HG02870 (cell line): ENCODE results near the gene CEP76.

ENCODE experiments used
- ATAC-seq: cut with Tn5 transposase; IDR thresholded peaks from one replicate; pipeline ENCODE4 v1.9.1; 2021; ENCODE audit warnings: mild to moderate bottlenecking, moderate library complexity; ENCODE audit not compliant: unreplicated experiment

Gene CEP76

GRCh38 chr18:12702221-12703095 is at the start of gene CEP76, which contains the start of gene PSMG2:
CEP76 (minus strand) TSS chr18:12702723; CDS start chr18:12702548, 175 bp downstream.
PSMG2 (plus strand) TSS chr18:12703042; CDS start chr18:12703108, 66 bp downstream.
- peak; percentile 71 for ATAC-seq

- no peak for ATAC-seq
Measured at GRCh38 chr18:12751891-12752290, 49.4 kb upstream of the CEP76 start.

GRCh38 chr18:12751503-12751884 is 49.0 kb upstream of the CEP76 start:
- no peak for ATAC-seq

- ATAC-seq, result no peak
Measured at GRCh38 chr18:12750715-12751502, 48.4 kb upstream of the CEP76 start.

- ATAC-seq, result no peak
Measured at GRCh38 chr18:12750076-12750714, 47.7 kb upstream of the CEP76 start.

GRCh38 chr18:12749121-12749520 is 46.6 kb upstream of the CEP76 start:
- ATAC-seq, result no peak

- no peak for ATAC-seq
Measured at GRCh38 chr18:12748671-12749070, 46.1 kb upstream of the CEP76 start.

GRCh38 chr18:12747530-12748315 is 45.2 kb upstream of the CEP76 start:
- ATAC-seq, result no peak

GRCh38 chr18:12745095-12745795 is 42.7 kb upstream of the CEP76 start:
- ATAC-seq, result no peak

GRCh38 chr18:12744103-12744502 is 41.6 kb upstream of the CEP76 start:
- no peak for ATAC-seq

- no peak for ATAC-seq
Measured at GRCh38 chr18:12742453-12742852, 39.9 kb upstream of the CEP76 start.

GRCh38 chr18:12741351-12741750 is 38.8 kb upstream of the CEP76 start:
- ATAC-seq, result no peak

GRCh38 chr18:12737243-12737902 is 34.9 kb upstream of the CEP76 start:
- no peak for ATAC-seq

GRCh38 chr18:12726774-12727550 is 24.4 kb upstream of the CEP76 start:
- no peak for ATAC-seq

- ATAC-seq, result no peak
Measured at GRCh38 chr18:12726331-12726730, 23.8 kb upstream of the CEP76 start.

- ATAC-seq, result no peak
Measured at GRCh38 chr18:12722731-12723130, 20.2 kb upstream of the CEP76 start.

GRCh38 chr18:12721495-12722275 is 19.2 kb upstream of the CEP76 start:
- ATAC-seq, result no peak

GRCh38 chr18:12711446-12711845 is 8.9 kb upstream of the CEP76 start:
- no peak for ATAC-seq
